Measurements from ENCODE around the gene PDE1C. TPM values are rescaled to one million over a fixed set of nuclear protein-coding genes. Genes with fewer than 3 reads are reported as not detected.

PDE1C gene
- total and polyA plus RNA-seq, 2 of the 4 experiments (the other 2 are of a cell fraction), result 14.2 to 61.5 TPM

DNA sequence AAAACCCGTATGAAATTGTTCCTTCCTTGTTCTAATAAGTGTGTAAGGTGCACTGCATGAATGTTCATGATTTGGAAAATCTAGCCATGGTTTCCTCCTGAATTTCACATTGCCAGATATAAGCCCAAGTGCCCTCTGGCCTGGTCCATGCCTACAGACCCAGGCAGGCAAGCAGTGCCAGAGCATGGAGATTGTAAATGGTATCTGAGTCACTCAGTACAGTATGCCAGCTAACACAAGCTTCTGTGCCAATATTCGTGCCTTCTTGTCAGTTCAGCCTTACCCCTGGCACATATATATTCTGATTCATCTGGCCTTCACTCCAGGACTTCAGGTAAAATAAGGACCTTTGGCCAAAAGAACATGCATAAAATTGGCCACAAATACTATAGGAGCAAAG lies 38.4 kb upstream of the PDE1C start:
- H3K27me3 ChIP-seq (ENCODE audit: control insufficient read depth, insufficient read depth, low read length), result no peaks in the 10 kb centered on the region
- DNase-seq (no peak), ATAC-seq (ENCODE audit: low read depth) (no peak)
- H3K9me1 ChIP-seq (ENCODE audit: insufficient read depth, low read length), result no peaks in the 10 kb centered on the region
- dilution Hi-C loops (cut with HindIII; ENCODE audit: low sequenced_read_pairs, unreplicated experiment) (no loop called here), intact Hi-C loops (cut with micrococcal nuclease) (no loop called here), in situ Hi-C loops (cut with MboI; ENCODE audit: low sequenced_read_pairs) (no loop called here)
- H2AFZ ChIP-seq (replicated peaks; ENCODE audit: low read length, poor library complexity), result no peak overlapping the region
- no peaks in the 10 kb centered on the region for H3K79me1 ChIP-seq (ENCODE audit: low read depth in 1 of 2, low read length in 2 of 2)
- H4K91ac ChIP-seq (ENCODE audit: insufficient read depth, low read depth, low read length), result no peak overlapping the region
- no peak overlapping the region for H4K8ac ChIP-seq (ENCODE audit: low read depth in 2 of 2, low read length in 2 of 2)
- no peak overlapping the region for H3K23ac ChIP-seq (ENCODE audit: low read depth, low read length)
- H3K56ac ChIP-seq (ENCODE audit: extremely low read depth, insufficient read depth, low read length), result no peak overlapping the region
- no CpG with 5 or more reads among the region's 2 CpGs for WGBS, 2 experiments (ENCODE audit: extremely low coverage in 2 of 2, insufficient read length in 1 of 2)
- no peak overlapping the region for H3K27ac ChIP-seq (ENCODE audit: insufficient read depth, low read length)
- H4K5ac ChIP-seq (ENCODE audit: low read depth, low read length), result no peak overlapping the region
- no peak overlapping the region for H2BK120ac ChIP-seq (ENCODE audit: low read depth, low read length)
- peaks cover 12% of the 10 kb centered on the region for H3K9me3 ChIP-seq (ENCODE audit: control insufficient read depth, insufficient read depth, low read length)
- H2AK9ac ChIP-seq (replicated peaks; ENCODE audit: low read depth, low read length, poor library complexity), result no peak overlapping the region
- no peak overlapping the region for H3K9ac ChIP-seq (ENCODE audit: low read depth, low read length)
- no peak overlapping the region for H3K4me2 ChIP-seq (ENCODE audit: low read depth, low read length)
- H3K36me3 ChIP-seq (ENCODE audit: control insufficient read depth, insufficient read depth, low read length), result no peaks in the 10 kb centered on the region
- H2BK20ac ChIP-seq (ENCODE audit: low read depth, low read length), result no peak overlapping the region
- H2AK5ac ChIP-seq (ENCODE audit: low read depth, low read length), result no peak overlapping the region
- POLR2A ChIA-PET (ENCODE audit: unreplicated experiment), result no interaction called here
- no TSS peak for BruUV-seq (replicated peaks)
- no peaks in the 10 kb centered on the region for H3K4me1 ChIP-seq (ENCODE audit: control insufficient read depth, insufficient read depth, low read length)
- H4K20me1 ChIP-seq (ENCODE audit: insufficient read depth, low read length), result no peaks in the 10 kb centered on the region
- H3K4me3 ChIP-seq (ENCODE audit: insufficient read depth, low read depth, low read length), result no peak overlapping the region
- no peak overlapping the region for H2BK15ac ChIP-seq (ENCODE audit: low read depth, low read length)
- CTCF ChIA-PET, result no interaction called here
- H3K14ac ChIP-seq (replicated peaks; ENCODE audit: low read depth, low read length), result no peak overlapping the region
- no peak overlapping the region for H2BK5ac ChIP-seq (ENCODE audit: low read depth, low read length, poor library complexity, severe bottlenecking)
- TF ChIP-seq MAFK (IDR thresholded peaks at IDR 0.05; ENCODE audit: low read depth, low read length), result no peak
- TF ChIP-seq POLR2A (IDR thresholded peaks at IDR 0.05; ENCODE audit: low read depth, low read length), result no peak
- no peak for TF ChIP-seq NFE2L2 (IDR thresholded peaks at IDR 0.05; ENCODE audit: low read depth, low read length)
- TF ChIP-seq MAZ (IDR thresholded peaks at IDR 0.05; ENCODE audit: borderline replicate concordance, low read depth, low read length), result no peak
- TF ChIP-seq FOS (IDR thresholded peaks at IDR 0.05; ENCODE audit: low read depth, low read length), result no peak
- TF ChIP-seq BHLHE40 (IDR thresholded peaks at IDR 0.05; ENCODE audit: low read depth, low read length), result no peak
- TF ChIP-seq RCOR1 (IDR thresholded peaks at IDR 0.05; ENCODE audit: insufficient replicate concordance, low read length), result no peak
- TF ChIP-seq ELK1 (IDR thresholded peaks at IDR 0.05; ENCODE audit: borderline replicate concordance, low read depth, low read length), result no peak
- no peak for TF ChIP-seq RFX5 (IDR thresholded peaks at IDR 0.05; ENCODE audit: low read depth, low read length)
- TF ChIP-seq CHD1 (IDR thresholded peaks at IDR 0.05; ENCODE audit: low read depth, low read length), result no peak
- no peak for TF ChIP-seq SMC3 (IDR thresholded peaks at IDR 0.05; ENCODE audit: low read depth, low read length)
- TF ChIP-seq USF2 (IDR thresholded peaks at IDR 0.05; ENCODE audit: low read depth, low read length), result no peak
- no peak for TF ChIP-seq CEBPB (IDR thresholded peaks at IDR 0.05; ENCODE audit: low read depth, low read length)
- TF ChIP-seq CTCF (conservative IDR thresholded peaks at IDR 0.05; ENCODE audit: low read depth, low read length), result no peak
- no peak overlapping the region for H3K18ac ChIP-seq (ENCODE audit: low read depth, low read length)
- no peak overlapping the region for H3K4ac ChIP-seq (ENCODE audit: low read depth, low read length)

All from IMR-90 (cell line).